ENCODE results near the gene PTK7.
A peak's percentile ranks its signal among the peaks of the same experiment; 100 is the strongest.

The PTK7 gene

GRCh38 chr6:43180985-43181384, 104.9 kb downstream of the PTK7 start:
- no peak for TF ChIP-seq CTCF (IDR thresholded peaks at IDR 0.05; ENCODE audit: low read depth, low read length, missing control alignments)
- no peak for DNase-seq (ENCODE audit: extremely low read depth, low read depth)
- no peak overlapping the region for H3K4me3 ChIP-seq (replicated peaks; ENCODE audit: low read depth, low read length)

GRCh38 chr6:43181621-43181941, 105.5 kb downstream of the PTK7 start:
- TF ChIP-seq CTCF (IDR thresholded peaks at IDR 0.05; ENCODE audit: low read depth, low read length, missing control alignments), result no peak
- peak overlapping the region; percentile 55 for H3K4me3 ChIP-seq (replicated peaks; ENCODE audit: low read depth, low read length)
- no peak for DNase-seq (ENCODE audit: extremely low read depth, low read depth)

- no peak for DNase-seq (ENCODE audit: extremely low read depth, low read depth)
- H3K4me3 ChIP-seq (replicated peaks; ENCODE audit: low read depth, low read length), result peak within 1 kb of the TSS; percentile 55
- TF ChIP-seq CTCF (IDR thresholded peaks at IDR 0.05; ENCODE audit: low read depth, low read length, missing control alignments), result no peak
Measured at GRCh38 chr6:43181942-43182860, 106.1 kb downstream of the PTK7 start, which contains the start of gene CUL9. CUL9 (plus strand) TSS chr6:43182196; CDS start chr6:43184311, 2,115 bp downstream.

- DNase-seq (ENCODE audit: extremely low read depth, low read depth), result no peak
- no peak for TF ChIP-seq CTCF (IDR thresholded peaks at IDR 0.05; ENCODE audit: low read depth, low read length, missing control alignments)
- no peak overlapping the region for H3K4me3 ChIP-seq (replicated peaks; ENCODE audit: low read depth, low read length)
Measured at GRCh38 chr6:43183441-43183840, 107.3 kb downstream of the PTK7 start.

- DNase-seq (ENCODE audit: extremely low read depth, low read depth), result no peak
- TF ChIP-seq CTCF (IDR thresholded peaks at IDR 0.05; ENCODE audit: low read depth, low read length, missing control alignments), result no peak
- H3K4me3 ChIP-seq (replicated peaks; ENCODE audit: low read depth, low read length), result no peak overlapping the region
Measured at GRCh38 chr6:43184268-43184985, 108.3 kb downstream of the PTK7 start.

GRCh38 chr6:43185391-43185985, 109.4 kb downstream of the PTK7 start:
- H3K4me3 ChIP-seq (replicated peaks; ENCODE audit: low read depth, low read length), result no peak overlapping the region
- no peak for DNase-seq (ENCODE audit: extremely low read depth, low read depth)
- no peak for TF ChIP-seq CTCF (IDR thresholded peaks at IDR 0.05; ENCODE audit: low read depth, low read length, missing control alignments)

Measured in HFF-Myc (cell line).